A172 (cell line): Measurements from ENCODE around the gene PALM. TPM values are rescaled to one million over a fixed set of nuclear protein-coding genes. Genes with fewer than 3 reads are reported as not detected.

ENCODE experiments used
- DNase-seq: peaks from one replicate; pipeline ENCODE4 v3.0.0-alpha.2; 2015; ENCODE audit warnings: low spot score
- total RNA-seq: library from RNA; depleted of rRNA; stranded (reverse); fragments of >200 nt; shearing (Covaris generic); gene quantifications from 2 replicates; pipeline ENCODE4 v1.2.3, GENCODE V29; 2014; rRNA removed

Gene PALM
- total RNA-seq, 1 experiment from 2014 or later = 42.9 TPM

GRCh38 chr19:782878-783668, 74.3 kb downstream of the PALM start:
- DNase-seq = peak; percentile 48

GRCh38 chr19:784541-784940, 75.8 kb downstream of the PALM start:
- DNase-seq = no peak

GRCh38 chr19:787536-787935, 78.8 kb downstream of the PALM start:
- no peak for DNase-seq

GRCh38 chr19:788686-788982, 79.9 kb downstream of the PALM start:
- no peak for DNase-seq

- no peak for DNase-seq
These were observed 80.4 kb downstream of the PALM start for GRCh38 chr19:788983-789700.

- DNase-seq = no peak
These were observed 80.9 kb downstream of the PALM start for GRCh38 chr19:789701-790060.

GRCh38 chr19:791007-791566, 82.4 kb downstream of the PALM start:
- DNase-seq = no peak

GRCh38 chr19:791567-792305, 83.0 kb downstream of the PALM start:
- no peak for DNase-seq

- DNase-seq = no peak
These were observed 83.7 kb downstream of the PALM start for GRCh38 chr19:792306-792885.

GRCh38 chr19:793806-794205, 85.1 kb downstream of the PALM start:
- no peak for DNase-seq

GRCh38 chr19:795073-795611, 86.4 kb downstream of the PALM start:
- DNase-seq = no peak

- no peak for DNase-seq
These were observed 87.2 kb downstream of the PALM start for GRCh38 chr19:795691-796581.

GRCh38 chr19:796692-797527, 88.2 kb downstream of the PALM start, which contains the start of gene PTBP1:
TSS of gene PTBP1 (plus strand) at chr19:797452. CDS start at chr19:797498, 46 bp downstream.
- DNase-seq = peak; percentile 100

Other genes starting within 250 kb of the PALM start
- gene SHC2, start 247.9 kb upstream of the PALM start, total RNA-seq = 12.5 and 19.6 TPM in 2 replicates
- 0.48 and 0.71 TPM in 2 replicates for gene MADCAM1, start 212.4 kb upstream of the PALM start, total RNA-seq
- 44.3 and 104 TPM in 2 replicates for gene TPGS1, start 201.4 kb upstream of the PALM start, total RNA-seq
- gene CDC34, start 177.2 kb upstream of the PALM start, total RNA-seq = 96.1 and 105 TPM in 2 replicates
- not detected in 2 replicates for gene GZMM, start 164.9 kb upstream of the PALM start, total RNA-seq
- gene BSG, start 136.3 kb upstream of the PALM start, total RNA-seq = 700 and 767 TPM in 2 replicates
- gene HCN2, start 119.1 kb upstream of the PALM start, total RNA-seq = 9.3 and 12.7 TPM in 2 replicates
- 42.7 and 58.4 TPM in 2 replicates for gene POLRMT, start 75.4 kb upstream of the PALM start, total RNA-seq
- gene FGF22, start 69.1 kb upstream of the PALM start, total RNA-seq = 0.17 TPM in 1 of 2 replicates, not detected in the other
- gene RNF126, start 45.7 kb upstream of the PALM start, total RNA-seq = 40.9 and 62.4 TPM in 2 replicates
- gene FSTL3, start 32.5 kb upstream of the PALM start, total RNA-seq = 267 and 269 TPM in 2 replicates
- not detected in 2 replicates for gene PRSS57, start 13.5 kb upstream of the PALM start, total RNA-seq
- gene MISP, start 42.2 kb downstream of the PALM start, total RNA-seq = 58.6 and 86.2 TPM in 2 replicates
- 171 and 174 TPM in 2 replicates for gene PTBP1, start 88.5 kb downstream of the PALM start, total RNA-seq
- 7.5 and 12.7 TPM in 2 replicates for gene PLPPR3, start 113.0 kb downstream of the PALM start, total RNA-seq
- 0.36 TPM in 1 of 2 replicates, not detected in the other for gene AZU1, start 118.9 kb downstream of the PALM start, total RNA-seq
- 0.14 and 0.16 TPM in 2 replicates for gene PRTN3, start 132.1 kb downstream of the PALM start, total RNA-seq
- not detected in 2 replicates for gene ELANE, start 143.4 kb downstream of the PALM start, total RNA-seq
- 14.4 and 16.2 TPM in 2 replicates for gene CFD, start 150.7 kb downstream of the PALM start, total RNA-seq
- gene MED16, start 184.3 kb downstream of the PALM start, total RNA-seq = 15.2 and 17.2 TPM in 2 replicates
- gene RNU6-9, start 184.5 kb downstream of the PALM start, total RNA-seq = not detected in 2 replicates
- gene R3HDM4, start 204.3 kb downstream of the PALM start, total RNA-seq = 23.0 and 29.7 TPM in 2 replicates
- not detected in 2 replicates for gene KISS1R, start 208.4 kb downstream of the PALM start, total RNA-seq
- gene ARID3A, start 217.1 kb downstream of the PALM start, total RNA-seq = 2.4 and 4.4 TPM in 2 replicates